GM19328 (cell line): ENCODE results near the gene OXT.
A peak's percentile ranks its signal among the peaks of the same experiment; 100 is the strongest.
"Not testable (repeated sequence)": the region's sequence is repeated elsewhere in the genome, so short reads cannot be mapped to it uniquely, and the experiment has no call there.

Experiments
- ATAC-seq: cut with Tn5 transposase; IDR thresholded peaks from one replicate; pipeline ENCODE4 v1.9.1; 2021; ENCODE audit warnings: mild to moderate bottlenecking, moderate library complexity; ENCODE audit not compliant: unreplicated experiment

OXT gene

GRCh38 chr20:3071610-3072529 lies at the start of gene OXT:
Gene OXT, plus strand, starts transcription at chr20:3071620. Its CDS starts 36 bp downstream, at chr20:3071656.
- no peak for ATAC-seq

- ATAC-seq = no peak
These were observed 49.6 kb upstream of the OXT start for GRCh38 chr20:3021777-3022176.

GRCh38 chr20:3022559-3023490 lies 48.6 kb upstream of the OXT start:
- not testable (repeated sequence) for ATAC-seq

GRCh38 chr20:3027987-3028386 lies 43.4 kb upstream of the OXT start:
- no peak for ATAC-seq

- no peak for ATAC-seq
These were observed 39.8 kb upstream of the OXT start for GRCh38 chr20:3031524-3032147.

- no peak for ATAC-seq
These were observed 38.8 kb upstream of the OXT start for GRCh38 chr20:3032624-3033023.

GRCh38 chr20:3037654-3038053 lies 33.8 kb upstream of the OXT start:
- no peak for ATAC-seq

- ATAC-seq = no peak
These were observed 33.0 kb upstream of the OXT start for GRCh38 chr20:3038454-3038853.

- ATAC-seq = no peak
These were observed 32.0 kb upstream of the OXT start for GRCh38 chr20:3039426-3039825.

GRCh38 chr20:3040086-3040485 lies 31.3 kb upstream of the OXT start:
- ATAC-seq = no peak

GRCh38 chr20:3041854-3042409 lies 29.5 kb upstream of the OXT start:
- no peak for ATAC-seq

GRCh38 chr20:3042625-3043024 lies 28.8 kb upstream of the OXT start:
- ATAC-seq = no peak

- ATAC-seq = no peak
These were observed 28.1 kb upstream of the OXT start, which contains the start of gene GNRH2 for GRCh38 chr20:3043322-3043721. Gene GNRH2, plus strand, starts transcription at chr20:3043622. Its CDS starts 793 bp downstream, at chr20:3044415.

- no peak for ATAC-seq
These were observed 27.0 kb upstream of the OXT start for GRCh38 chr20:3044336-3044965.

GRCh38 chr20:3045042-3045815 lies 26.2 kb upstream of the OXT start:
- ATAC-seq = peak; percentile 37

- ATAC-seq = peak; percentile 85
These were observed 25.4 kb upstream of the OXT start, which contains the start of gene MRPS26 for GRCh38 chr20:3045816-3046676. Gene MRPS26, plus strand, starts transcription at chr20:3046052. Its CDS starts 17 bp downstream, at chr20:3046069.

GRCh38 chr20:3046677-3047462 lies 24.6 kb upstream of the OXT start:
- no peak for ATAC-seq
